A673 (cell line): ENCODE data around the gene ABLIM3. TPM values are rescaled to one million over a fixed set of nuclear protein-coding genes. Genes with fewer than 3 reads are reported as not detected.
"Not testable (repeated sequence)": the region's sequence is repeated elsewhere in the genome, so short reads cannot be mapped to it uniquely, and the experiment has no call there.

Experiments used
- BruUV-seq: library from RNA; stranded (reverse); fragments of 400-500 nt; replicated peaks from 2 replicates; lab custom pipeline; 2021; lab: Mats Ljungman, UMichigan
- CTCF ChIA-PET: fragments of 300-600 bp; sonication (Branson Sonifier 250); formaldehyde crosslinking; loops from one replicate; lab custom pipeline; 2022; ENCODE audit warnings: antibody characterized with exemption; lab: Charles Lee
- POLR2A ChIA-PET: fragments of 300-600 bp; sonication (Branson Sonifier 250); formaldehyde crosslinking; loops from one replicate; lab custom pipeline; 2022; ENCODE audit warnings: antibody characterized with exemption; ENCODE audit not compliant: low non-redundant PET; lab: Charles Lee
- DNase-seq: peaks from one replicate; pipeline ENCODE4 v3.0.0-alpha.2; 2015; ENCODE audit warnings: low spot score
- H3K27ac ChIP-seq: fragments of 200-600 bp; sonication (generic); 2 replicates; pipeline ENCODE4 v1.5.1; 2016; ENCODE audit warnings: mixed run types, low read depth, mild to moderate bottlenecking, mixed read lengths, antibody characterized with exemption, low read length; ENCODE audit not compliant: poor library complexity, severe bottlenecking
- H3K27me3 ChIP-seq: fragments of 200-600 bp; sonication (generic); replicated peaks from 2 replicates; pipeline ENCODE4 v1.6.1; 2017; ENCODE audit warnings: mixed run types, low read depth, mild to moderate bottlenecking, mixed read lengths, antibody characterized with exemption, low read length; ENCODE audit not compliant: insufficient read depth, poor library complexity
- H3K36me3 ChIP-seq: fragments of 200-600 bp; sonication (generic); 2 replicates; pipeline ENCODE4 v1.6.1; 2016; ENCODE audit warnings: mixed run types, mild to moderate bottlenecking, mixed read lengths, antibody characterized with exemption, low read length; ENCODE audit not compliant: insufficient read depth, poor library complexity, severe bottlenecking
- H3K4me1 ChIP-seq: fragments of 200-600 bp; sonication (generic); 2 replicates; pipeline ENCODE4 v1.6.1; 2017; ENCODE audit warnings: mixed run types, mild to moderate bottlenecking, mixed read lengths, antibody characterized with exemption, low read length; ENCODE audit not compliant: insufficient read depth, poor library complexity, severe bottlenecking
- H3K4me3 ChIP-seq: fragments of 200-600 bp; sonication (generic); 2 replicates; pipeline ENCODE4 v1.5.1; 2016; ENCODE audit warnings: low read depth, mixed run types, mild to moderate bottlenecking, mixed read lengths, low read length; ENCODE audit not compliant: poor library complexity, severe bottlenecking
- H3K9me3 ChIP-seq: fragments of 200-600 bp; sonication (generic); 2 replicates; pipeline ENCODE4 v1.6.1; 2016; ENCODE audit warnings: mixed run types, low read depth, mild to moderate bottlenecking, mixed read lengths, antibody characterized with exemption, low read length; ENCODE audit not compliant: poor library complexity, severe bottlenecking
- CTCF ChIP-seq: fragments of 300-800, 200-600 bp; sonication (generic); conservative IDR thresholded peaks from 2 replicates; pipeline ENCODE4 v1.5.1; 2017; ENCODE audit warnings: low read depth, mild to moderate bottlenecking, antibody characterized with exemption, low read length, moderate library complexity, mixed read lengths
- EZH2 ChIP-seq: fragments of 200-600 bp; sonication (generic); IDR thresholded peaks from 2 replicates; pipeline ENCODE4 v1.6.1; 2017; ENCODE audit warnings: borderline replicate concordance, low read depth, mild to moderate bottlenecking, mixed read lengths, antibody characterized with exemption, low read length; ENCODE audit not compliant: poor library complexity, severe bottlenecking
- intact Hi-C: fragments of 100-400 bp; cut with micrococcal nuclease; formaldehyde crosslinking; loops from one replicate; pipeline ENCODE4 v1.10.0; 2022; ENCODE audit not compliant: unreplicated experiment
- total RNA-seq: library from RNA; stranded (reverse); gene quantifications from 2 replicates; pipeline ENCODE4 v1.2.3, GENCODE V29; 2021

ABLIM3 gene
- total RNA-seq, 1 experiment from 2014 or later: not detected

DNA sequence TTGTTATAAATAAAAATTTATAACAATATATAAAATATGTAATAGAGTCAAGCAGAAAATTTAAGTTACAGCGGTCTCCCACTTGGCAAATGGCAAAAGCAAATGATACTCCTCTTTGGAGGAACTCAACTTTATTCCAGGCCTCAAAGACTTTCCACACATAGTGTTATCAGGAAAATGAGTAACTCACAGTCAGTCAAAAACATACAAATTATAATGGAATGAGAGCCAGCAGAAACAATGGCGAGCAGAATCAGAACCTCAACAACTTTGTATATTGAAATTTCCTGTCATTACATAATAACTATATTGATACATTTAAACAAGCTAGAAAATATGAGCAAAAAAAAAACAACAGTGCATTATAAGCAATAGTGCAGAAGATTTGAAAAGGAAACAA, 45.2 kb downstream of the ABLIM3 start:
- POLR2A ChIA-PET: no interaction called here
- DNase-seq: no peak
- Histone ChIP-seq H3K4me1 (no peaks in the 10 kb centered on the region), H3K9me3 (no peaks in the 10 kb centered on the region), H3K4me3 (no peak overlapping the region), H3K27ac (no peak overlapping the region), H3K36me3 (no peaks in the 10 kb centered on the region), H3K27me3 (peaks cover 69% of the 10 kb centered on the region)
- intact Hi-C loops: no loop called here
- CTCF ChIA-PET: no interaction called here
- no TSS peak for BruUV-seq
- no peak for TF ChIP-seq CTCF
- no peak for TF ChIP-seq EZH2

DNA sequence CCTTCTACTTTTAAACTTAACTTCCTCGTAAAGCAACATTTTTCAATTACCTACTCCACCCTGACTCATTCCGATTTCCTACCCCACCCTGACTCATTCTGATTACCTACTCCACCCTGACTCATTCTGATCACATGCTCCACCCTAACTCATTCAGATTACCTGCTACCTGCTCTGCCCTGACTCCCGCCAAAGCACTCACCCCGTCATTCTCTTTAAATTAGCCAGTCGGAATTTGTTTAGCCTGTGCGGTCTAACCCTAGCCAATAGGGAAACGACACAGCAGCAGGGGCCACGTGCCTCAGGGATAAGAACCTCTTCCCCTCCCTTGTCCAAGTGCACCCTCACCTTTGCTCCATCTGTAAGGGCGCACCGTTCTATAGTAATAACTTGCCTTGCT, 46.3 kb downstream of the ABLIM3 start:
- BruUV-seq, H3K4me3 ChIP-seq, CTCF ChIA-PET, H3K36me3 ChIP-seq, POLR2A ChIA-PET, H3K4me1 ChIP-seq, H3K27ac ChIP-seq, H3K9me3 ChIP-seq, intact Hi-C loops, DNase-seq: not testable (repeated sequence)
- H3K27me3 ChIP-seq: peaks cover 67% of the 10 kb centered on the region

GRCh38 chr5:149188383-149188782, 47.1 kb downstream of the ABLIM3 start:
- no peak for DNase-seq
- H3K27ac ChIP-seq: no peak overlapping the region
- ChIA-PET CTCF (no interaction called here), POLR2A (no interaction called here)
- no peaks in the 10 kb centered on the region for H3K36me3 ChIP-seq
- BruUV-seq: no TSS peak
- intact Hi-C loops: no loop called here
- no peak overlapping the region for H3K4me3 ChIP-seq
- peaks cover 70% of the 10 kb centered on the region for H3K27me3 ChIP-seq
- H3K9me3 ChIP-seq: no peaks in the 10 kb centered on the region
- H3K4me1 ChIP-seq: no peaks in the 10 kb centered on the region
- TF ChIP-seq EZH2: no peak
- TF ChIP-seq CTCF: no peak

DNA sequence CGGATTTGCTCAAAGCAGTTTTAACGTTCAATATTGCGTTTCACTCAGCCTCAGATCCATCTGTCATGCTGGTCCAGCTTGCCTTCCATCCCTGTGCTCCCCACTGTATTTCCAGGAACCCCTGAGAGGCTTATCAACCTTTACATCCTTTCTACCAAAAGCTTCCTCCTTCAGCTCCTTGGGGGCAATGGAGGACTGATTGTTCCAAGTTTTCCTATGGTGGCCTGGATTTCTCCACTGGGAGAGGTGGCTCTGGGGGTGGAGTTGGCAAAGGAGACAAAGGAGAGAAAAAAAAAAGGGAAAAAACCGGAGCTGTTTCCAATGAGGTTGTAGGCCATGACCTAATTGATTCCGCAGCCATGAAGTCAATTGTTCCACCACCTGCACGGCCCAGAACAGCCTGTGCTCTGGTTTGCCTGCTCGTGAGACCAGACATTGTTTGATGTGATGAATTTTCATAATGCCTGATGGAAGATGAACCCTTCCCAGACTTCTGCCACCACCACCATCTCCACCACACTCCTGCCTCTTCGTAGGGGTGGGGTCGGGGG, 54.1 kb downstream of the ABLIM3 start:
- intact Hi-C loops: no loop called here

More for the DNA sequence above, 54.1 kb downstream of the ABLIM3 start:
- no TSS peak for BruUV-seq
- no peaks in the 10 kb centered on the region for H3K36me3 ChIP-seq
- CTCF ChIA-PET: no interaction called here
- no peak for DNase-seq
- no peak overlapping the region for H3K27ac ChIP-seq
- POLR2A ChIA-PET: no interaction called here
- no peaks in the 10 kb centered on the region for H3K4me1 ChIP-seq
- no peak for TF ChIP-seq EZH2
- TF ChIP-seq CTCF: no peak
- H3K27me3 ChIP-seq: peaks cover 36% of the 10 kb centered on the region
- no peaks in the 10 kb centered on the region for H3K9me3 ChIP-seq
- no peak overlapping the region for H3K4me3 ChIP-seq
